ENCODE measurements around the gene ELP5. TPM values are rescaled to one million over a fixed set of nuclear protein-coding genes. Genes with fewer than 3 reads are reported as not detected.

The ELP5 gene
- total and polyA plus RNA-seq, 2 donors (not counting 1 experiment from before 2014, with no cell fraction given) = 48.0 to 69.9 TPM

- intact Hi-C loops (cut with micrococcal nuclease) = no loop called here
- 86% methylated on average over 10 of the region's 18 CpGs for WGBS (ENCODE audit: insufficient coverage)
Observed at GRCh38 chr17:7283471-7284216, 31.6 kb downstream of the ELP5 start.

More at GRCh38 chr17:7283471-7284216, 31.6 kb downstream of the ELP5 start:
- Mint-ChIP-seq H3K4me1 (peaks cover 20% of the 10 kb centered on the region), H3K27ac (peak overlapping the region; percentile 15), H3K27me3 (peaks cover 37% of the 10 kb centered on the region), H3K9me3 (ENCODE audit: insufficient read depth) (no peaks in the 10 kb centered on the region), H3K4me3 (peak overlapping the region; percentile 19)
- ChIA-PET POLR2A (interaction anchor here (0.6 to 1.8 kb wide), 2 partner anchors 13 to 196 kb away, joined by 3 to 4 read pairs; partner anchors contain the start of gene ZBTB4), CTCF (interaction anchor here (0.6 to 10.9 kb wide), 6 partner anchors 10 to 237 kb away, joined by 3 to 115 read pairs (median 4); no protein-coding TSS in a partner anchor)
- Histone ChIP-seq H3K4me1 (ENCODE audit: control insufficient read depth in 2 of 2, insufficient read depth in 2 of 2, low read length in 2 of 2) (peaks cover 20 to 31% of the 10 kb centered on the region in 2 donors), H3K27ac (ENCODE audit: low read length in 2 of 2) (no peak overlapping the region), H3K36me3 (replicated peaks in 1 of 2; ENCODE audit: control extremely low read depth in 1 of 2, control insufficient read depth in 1 of 2, extremely low read depth in 1 of 2, insufficient read depth in 2 of 2, low read length in 1 of 2) (no peaks in the 10 kb centered on the region), H3K4me2 (replicated peaks; ENCODE audit: low read depth, low read length, poor library complexity, severe bottlenecking) (no peak overlapping the region), H3K79me2 (ENCODE audit: control insufficient read depth, insufficient read depth, low read length) (no peaks in the 10 kb centered on the region), H3K27me3 (replicated peaks in 1 of 4; ENCODE audit: control extremely low read depth in 1 of 4, control insufficient read depth in 3 of 4, insufficient read depth in 4 of 4, low read length in 3 of 4) (peaks cover 0 to 54% (median 13%) of the 10 kb centered on the region in 4 experiments), H3K9ac (ENCODE audit: low read length) (no peak overlapping the region), H2AFZ (ENCODE audit: insufficient read depth, low read depth, low read length, poor library complexity, severe bottlenecking) (no peak overlapping the region), H3K4me3 (ENCODE audit: control extremely low read depth in 1 of 5, extremely low read depth in 1 of 5, insufficient read depth in 1 of 5, low read depth in 2 of 5, low read length in 4 of 5) (no peak overlapping the region), H4K20me1 (ENCODE audit: control insufficient read depth, insufficient read depth, low read length, poor library complexity, severe bottlenecking) (no peaks in the 10 kb centered on the region), H3K9me3 (ENCODE audit: control extremely low read depth in 1 of 3, control insufficient read depth in 2 of 3, insufficient read depth in 1 of 3, low read length in 2 of 3) (peaks cover 0 to 18% (median 0%) of the 10 kb centered on the region in 3 donors)
- no peak for TF ChIP-seq EZH2 (IDR thresholded peaks at IDR 0.05; ENCODE audit: borderline replicate concordance, insufficient read depth, low read depth, low read length, poor library complexity, severe bottlenecking)
- TF ChIP-seq CTCF (IDR thresholded peaks at IDR 0.05) = no peak
- DNase-seq = no peak
- ATAC-seq (ENCODE audit: low read depth) = no peak

Data from B cell (primary cell).